Measurements from ENCODE around the gene ADAMTSL3. TPM values are rescaled to one million over a fixed set of nuclear protein-coding genes. Genes with fewer than 3 reads are reported as not detected.

The ADAMTSL3 gene
- total and polyA plus RNA-seq, 2 of the 8 experiments (the other 6 are each of a cell fraction or from before 2014, with no cell fraction given), result 0.35 to 1.4 TPM

DNA sequence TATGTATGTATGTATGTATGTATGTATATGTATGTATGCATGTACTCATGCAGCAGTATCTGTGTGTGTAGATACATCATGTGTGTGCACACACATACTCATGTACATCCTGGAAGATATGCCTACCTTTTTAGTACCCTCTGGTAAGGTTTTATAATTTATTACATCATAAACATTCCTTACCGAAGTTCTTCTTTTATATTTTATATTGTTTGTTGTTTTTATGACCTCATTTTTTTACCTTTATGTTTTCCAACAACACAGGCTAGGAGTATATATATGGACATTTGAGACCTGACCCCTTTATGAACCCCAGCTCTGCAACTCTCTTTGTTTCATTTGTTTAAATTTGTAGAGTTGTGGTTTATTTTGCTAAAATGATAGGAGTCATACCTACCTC lies 263.5 kb downstream of the ADAMTSL3 start (continued):
- TF ChIP-seq, protein P1, sequence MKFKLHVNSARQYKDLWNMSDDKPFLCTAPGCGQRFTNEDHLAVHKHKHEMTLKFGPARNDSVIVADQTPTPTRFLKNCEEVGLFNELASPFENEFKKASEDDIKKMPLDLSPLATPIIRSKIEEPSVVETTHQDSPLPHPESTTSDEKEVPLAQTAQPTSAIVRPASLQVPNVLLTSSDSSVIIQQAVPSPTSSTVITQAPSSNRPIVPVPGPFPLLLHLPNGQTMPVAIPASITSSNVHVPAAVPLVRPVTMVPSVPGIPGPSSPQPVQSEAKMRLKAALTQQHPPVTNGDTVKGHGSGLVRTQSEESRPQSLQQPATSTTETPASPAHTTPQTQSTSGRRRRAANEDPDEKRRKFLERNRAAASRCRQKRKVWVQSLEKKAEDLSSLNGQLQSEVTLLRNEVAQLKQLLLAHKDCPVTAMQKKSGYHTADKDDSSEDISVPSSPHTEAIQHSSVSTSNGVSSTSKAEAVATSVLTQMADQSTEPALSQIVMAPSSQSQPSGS (IDR thresholded peaks at IDR 0.05; ENCODE audit: low read length), result no peak
